ENCODE results near the gene CDK9. TPM values are rescaled to one million over a fixed set of nuclear protein-coding genes. Genes with fewer than 3 reads are reported as not detected.

The CDK9 gene
- total and polyA plus RNA-seq, 2 of the 4 experiments (the other 2 are of a cell fraction), result 30.3 to 49.9 TPM

GRCh38 chr9:127761491-127761956, 24.3 kb upstream of the CDK9 start:
- Histone ChIP-seq H4K20me1 (ENCODE audit: insufficient read depth, low read length) (no peaks in the 10 kb centered on the region), H3K27me3 (ENCODE audit: control insufficient read depth, insufficient read depth, low read length) (peaks cover 35% of the 10 kb centered on the region), H2BK120ac (ENCODE audit: low read depth, low read length) (no peak overlapping the region), H3K4me2 (ENCODE audit: low read depth, low read length) (no peak overlapping the region), H3K9ac (ENCODE audit: low read depth, low read length) (no peak overlapping the region), H2AFZ (replicated peaks; ENCODE audit: low read length, poor library complexity) (no peak overlapping the region), H4K8ac (ENCODE audit: low read depth in 2 of 2, low read length in 2 of 2) (no peak overlapping the region), H4K91ac (ENCODE audit: insufficient read depth, low read depth, low read length) (no peak overlapping the region), H2BK15ac (ENCODE audit: low read depth, low read length) (no peak overlapping the region), H3K4me3 (ENCODE audit: insufficient read depth, low read depth, low read length) (no peak overlapping the region), H3K56ac (ENCODE audit: extremely low read depth, insufficient read depth, low read length) (no peak overlapping the region), H2BK20ac (ENCODE audit: low read depth, low read length) (no peak overlapping the region), H2AK5ac (ENCODE audit: low read depth, low read length) (no peak overlapping the region), H3K14ac (replicated peaks; ENCODE audit: low read depth, low read length) (no peak overlapping the region), H3K36me3 (ENCODE audit: control insufficient read depth, insufficient read depth, low read length) (no peaks in the 10 kb centered on the region), H3K23ac (ENCODE audit: low read depth, low read length) (no peak overlapping the region), H2BK5ac (ENCODE audit: low read depth, low read length, poor library complexity, severe bottlenecking) (no peak overlapping the region), H3K9me3 (ENCODE audit: control insufficient read depth, insufficient read depth, low read length) (no peaks in the 10 kb centered on the region), H4K5ac (ENCODE audit: low read depth, low read length) (no peak overlapping the region), H3K9me1 (ENCODE audit: insufficient read depth, low read length) (no peaks in the 10 kb centered on the region), H3K79me1 (ENCODE audit: low read depth in 1 of 2, low read length in 2 of 2) (no peaks in the 10 kb centered on the region), H3K4me1 (ENCODE audit: control insufficient read depth, insufficient read depth, low read length) (no peaks in the 10 kb centered on the region), H3K4ac (ENCODE audit: low read depth, low read length) (no peak overlapping the region), H3K27ac (ENCODE audit: insufficient read depth, low read length) (no peak overlapping the region), H2AK9ac (replicated peaks; ENCODE audit: low read depth, low read length, poor library complexity) (no peak overlapping the region), H3K18ac (ENCODE audit: low read depth, low read length) (no peak overlapping the region)
- ChIA-PET POLR2A (ENCODE audit: unreplicated experiment) (no interaction called here), CTCF (no interaction called here)
- no peak for TF ChIP-seq CTCF (conservative IDR thresholded peaks at IDR 0.05; ENCODE audit: low read depth, low read length)
- TF ChIP-seq ELK1 (IDR thresholded peaks at IDR 0.05; ENCODE audit: borderline replicate concordance, low read depth, low read length), result no peak
- TF ChIP-seq CEBPB (IDR thresholded peaks at IDR 0.05; ENCODE audit: low read depth, low read length), result no peak
- no peak for TF ChIP-seq RFX5 (IDR thresholded peaks at IDR 0.05; ENCODE audit: low read depth, low read length)
- TF ChIP-seq BHLHE40 (IDR thresholded peaks at IDR 0.05; ENCODE audit: low read depth, low read length), result no peak
- in situ Hi-C loops (cut with MboI; ENCODE audit: low sequenced_read_pairs), result no loop called here
- BruUV-seq (replicated peaks), result no TSS peak
- dilution Hi-C loops (cut with HindIII; ENCODE audit: low sequenced_read_pairs, unreplicated experiment), result no loop called here
- ATAC-seq (ENCODE audit: low read depth) (no peak), DNase-seq (no peak)
- no CpG with 5 or more reads among the region's 5 CpGs for WGBS, 2 experiments (ENCODE audit: extremely low coverage in 2 of 2, insufficient read length in 1 of 2)
- intact Hi-C loops (cut with micrococcal nuclease), result no loop called here
